Gastrocnemius medialis (tissue), 4 donors: ENCODE results near the gene GTF3C5.

Experiments used
- CTCF ChIP-seq, 5 experiments: fragments of 450-650 bp in 3 of 5; fragments of 200-600 bp in 2 of 5; sonication (generic) in 2 of 5; IDR thresholded peaks in 4 of 5; conservative IDR thresholded peaks in 1 of 5; 1 replicate in 4 of 5; 2 replicates in 1 of 5; pipeline ENCODE4 v1.5.1; 2016 to 2019; ENCODE audit warnings: antibody characterized with exemption in 5 of 5, mild to moderate bottlenecking in 3 of 5, moderate library complexity in 3 of 5
- POLR2A ChIP-seq, 2 donors: fragments of 450-650 bp; IDR thresholded peaks; one replicate each; pipeline ENCODE4 v1.6.1; 2017; ENCODE audit warnings: antibody characterized with exemption in 2 of 2, mild to moderate bottlenecking in 2 of 2, moderate library complexity in 2 of 2

GRCh38 chr9:133065070-133065388 is 34.2 kb downstream of the GTF3C5 start:
- TF ChIP-seq POLR2A (IDR thresholded peaks at IDR 0.05) (no peak), CTCF (IDR thresholded peaks at IDR 0.05 in 4 of 5, conservative IDR thresholded peaks at IDR 0.05 in 1 of 5) (no peak)
